ENCODE data around the gene PAPOLA. TPM values are rescaled to one million over a fixed set of nuclear protein-coding genes. Genes with fewer than 3 reads are reported as not detected.

PAPOLA gene
- polyA plus RNA-seq, 2 of the 4 experiments (the other 2 are of a cell fraction) = 105 to 273 TPM

GRCh38 chr14:96602186-96602585 lies 100.0 kb downstream of the PAPOLA start:
- H3K9me3 ChIP-seq = no peaks in the 10 kb centered on the region; the same call in 2 of the 3 replicates
- DNase-seq (ENCODE audit: low read depth in 1 of 2, low spot score in 1 of 2) = no peak
- WGBS (ENCODE audit: missing lambda C conversion rate) = 9% methylated on average over 2 of the region's 2 CpGs
- no peak for ATAC-seq
- CTCF ChIA-PET = no interaction called here
- no peak for FAIRE-seq
- H3K27ac ChIP-seq = no peak overlapping the region
- H3K4me2 ChIP-seq = no peak overlapping the region
- no peaks in the 10 kb centered on the region for H3K4me1 ChIP-seq
- no peak for TF ChIP-seq POLR2AphosphoS2 (conservative IDR thresholded peaks at IDR 0.05; ENCODE audit: low read length)
- TF ChIP-seq JUN (IDR thresholded peaks at IDR 0.05) = no peak
- TF ChIP-seq, protein P1, sequence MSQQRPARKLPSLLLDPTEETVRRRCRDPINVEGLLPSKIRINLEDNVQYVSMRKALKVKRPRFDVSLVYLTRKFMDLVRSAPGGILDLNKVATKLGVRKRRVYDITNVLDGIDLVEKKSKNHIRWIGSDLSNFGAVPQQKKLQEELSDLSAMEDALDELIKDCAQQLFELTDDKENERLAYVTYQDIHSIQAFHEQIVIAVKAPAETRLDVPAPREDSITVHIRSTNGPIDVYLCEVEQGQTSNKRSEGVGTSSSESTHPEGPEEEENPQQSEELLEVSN (IDR thresholded peaks at IDR 0.05; ENCODE audit: borderline replicate concordance, low read depth) = no peak
- no peak for TF ChIP-seq FOSB (CRISPR knock-in tag; IDR thresholded peaks at IDR 0.05)
- no peak for TF ChIP-seq EP300 (IDR thresholded peaks at IDR 0.05)
- no peak for TF ChIP-seq RAD21 (conservative IDR thresholded peaks at IDR 0.05 in 1 of 2, IDR thresholded peaks at IDR 0.05 in 1 of 2)
- no peak for TF ChIP-seq NFE2L2 (conservative IDR thresholded peaks at IDR 0.05; ENCODE audit: low read length)
- TF ChIP-seq NR3C1 (IDR thresholded peaks at IDR 0.05) = no peak
- TF ChIP-seq, protein P2, sequence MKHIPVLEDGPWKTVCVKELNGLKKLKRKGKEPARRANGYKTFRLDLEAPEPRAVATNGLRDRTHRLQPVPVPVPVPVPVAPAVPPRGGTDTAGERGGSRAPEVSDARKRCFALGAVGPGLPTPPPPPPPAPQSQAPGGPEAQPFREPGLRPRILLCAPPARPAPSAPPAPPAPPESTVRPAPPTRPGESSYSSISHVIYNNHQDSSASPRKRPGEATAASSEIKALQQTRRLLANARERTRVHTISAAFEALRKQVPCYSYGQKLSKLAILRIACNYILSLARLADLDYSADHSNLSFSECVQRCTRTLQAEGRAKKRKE (CRISPR knock-in tag; IDR thresholded peaks at IDR 0.05; ENCODE audit: low read depth) = no peak
- TF ChIP-seq HOXB5 (CRISPR knock-in tag; IDR thresholded peaks at IDR 0.05) = no peak
- TF ChIP-seq EHF (CRISPR knock-in tag; IDR thresholded peaks at IDR 0.05) = no peak
- TF ChIP-seq PBX3 (IDR thresholded peaks at IDR 0.05) = no peak
- TF ChIP-seq, protein P3, sequence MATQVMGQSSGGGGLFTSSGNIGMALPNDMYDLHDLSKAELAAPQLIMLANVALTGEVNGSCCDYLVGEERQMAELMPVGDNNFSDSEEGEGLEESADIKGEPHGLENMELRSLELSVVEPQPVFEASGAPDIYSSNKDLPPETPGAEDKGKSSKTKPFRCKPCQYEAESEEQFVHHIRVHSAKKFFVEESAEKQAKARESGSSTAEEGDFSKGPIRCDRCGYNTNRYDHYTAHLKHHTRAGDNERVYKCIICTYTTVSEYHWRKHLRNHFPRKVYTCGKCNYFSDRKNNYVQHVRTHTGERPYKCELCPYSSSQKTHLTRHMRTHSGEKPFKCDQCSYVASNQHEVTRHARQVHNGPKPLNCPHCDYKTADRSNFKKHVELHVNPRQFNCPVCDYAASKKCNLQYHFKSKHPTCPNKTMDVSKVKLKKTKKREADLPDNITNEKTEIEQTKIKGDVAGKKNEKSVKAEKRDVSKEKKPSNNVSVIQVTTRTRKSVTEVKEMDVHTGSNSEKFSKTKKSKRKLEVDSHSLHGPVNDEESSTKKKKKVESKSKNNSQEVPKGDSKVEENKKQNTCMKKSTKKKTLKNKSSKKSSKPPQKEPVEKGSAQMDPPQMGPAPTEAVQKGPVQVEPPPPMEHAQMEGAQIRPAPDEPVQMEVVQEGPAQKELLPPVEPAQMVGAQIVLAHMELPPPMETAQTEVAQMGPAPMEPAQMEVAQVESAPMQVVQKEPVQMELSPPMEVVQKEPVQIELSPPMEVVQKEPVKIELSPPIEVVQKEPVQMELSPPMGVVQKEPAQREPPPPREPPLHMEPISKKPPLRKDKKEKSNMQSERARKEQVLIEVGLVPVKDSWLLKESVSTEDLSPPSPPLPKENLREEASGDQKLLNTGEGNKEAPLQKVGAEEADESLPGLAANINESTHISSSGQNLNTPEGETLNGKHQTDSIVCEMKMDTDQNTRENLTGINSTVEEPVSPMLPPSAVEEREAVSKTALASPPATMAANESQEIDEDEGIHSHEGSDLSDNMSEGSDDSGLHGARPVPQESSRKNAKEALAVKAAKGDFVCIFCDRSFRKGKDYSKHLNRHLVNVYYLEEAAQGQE (IDR thresholded peaks at IDR 0.05) = no peak
- TF ChIP-seq KDM1A (IDR thresholded peaks at IDR 0.05; ENCODE audit: low read depth) = no peak
- no peak for TF ChIP-seq HDAC2 (IDR thresholded peaks at IDR 0.05)
- no peak for TF ChIP-seq CEBPB (IDR thresholded peaks at IDR 0.05)
- TF ChIP-seq HOXB13 (CRISPR knock-in tag; IDR thresholded peaks at IDR 0.05; ENCODE audit: low read depth) = no peak
- TF ChIP-seq SREBF2 (IDR thresholded peaks at IDR 0.05) = no peak
- TF ChIP-seq ZC3H11A (IDR thresholded peaks at IDR 0.05) = no peak
- no peak for TF ChIP-seq BCL3 (IDR thresholded peaks at IDR 0.05)
- POLR2A ChIA-PET = no interaction called here
- no peak overlapping the region for H3K4me3 ChIP-seq
